ENCODE data around the gene BEGAIN.

DNA sequence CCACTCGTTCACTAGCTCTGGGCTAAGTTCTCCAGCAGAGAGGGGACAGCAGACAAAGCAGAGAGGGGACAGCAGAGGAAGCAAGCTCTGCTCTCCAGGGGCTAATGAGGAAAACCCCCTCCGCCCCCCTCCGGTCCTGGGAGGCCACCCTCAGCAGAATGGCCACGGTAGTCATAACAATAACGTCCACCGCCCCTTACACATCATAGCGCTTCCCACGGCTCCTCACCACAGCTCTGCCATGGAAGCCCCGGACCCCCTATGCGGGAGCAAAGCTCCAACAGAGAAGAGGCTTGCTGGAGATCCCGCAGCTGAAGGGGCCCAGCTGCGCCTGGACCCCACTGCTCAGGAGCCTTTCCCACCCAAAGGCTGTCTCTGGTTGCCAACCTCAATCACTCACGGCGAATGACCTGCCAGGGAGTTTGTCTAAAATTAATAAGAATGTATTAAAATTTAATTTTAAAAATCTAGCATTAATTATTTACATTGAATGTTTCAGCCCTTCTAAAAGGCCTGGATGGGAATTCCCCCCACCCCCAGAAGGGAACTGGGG, 17.4 kb downstream of the BEGAIN start:
- TF ChIP-seq CTCF (IDR thresholded peaks at IDR 0.05; ENCODE audit: borderline replicate concordance, extremely low read depth, low read length, poor library complexity, severe bottlenecking), result no peak
- no peak for TF ChIP-seq EZH2 (IDR thresholded peaks at IDR 0.05; ENCODE audit: borderline replicate concordance, low read depth, low read length, severe bottlenecking)

Measured in DND-41 (cell line).